HepG2 (cell line): ENCODE results near the gene PCBP4. TPM values are rescaled to one million over a fixed set of nuclear protein-coding genes. Genes with fewer than 3 reads are reported as not detected.

Experiments
- DNMT3B ChIP-seq: conservative IDR thresholded peaks from 2 replicates; pipeline ENCODE4 v1.6.1; 2016; ENCODE audit warnings: missing biosample characterization, control low read depth
- KAT8 ChIP-seq: IDR thresholded peaks from 2 replicates; pipeline ENCODE4 v1.6.1; 2016; ENCODE audit warnings: missing genetic modification reagents, missing compliant biosample characterization
- MIXL1 ChIP-seq: IDR thresholded peaks from 2 replicates; pipeline ENCODE4 v1.6.1; 2016
- NCOR1 ChIP-seq: fragments of 200-600 bp; sonication (generic); IDR thresholded peaks from 2 replicates; pipeline ENCODE4 v1.7.0; 2017; ENCODE audit warnings: antibody characterized with exemption, low read length, borderline replicate concordance
- NFATC3 ChIP-seq: sonication (generic); formaldehyde crosslinking; IDR thresholded peaks from 2 replicates; pipeline ENCODE4 v1.5.1; 2020; ENCODE audit warnings: mild to moderate bottlenecking, missing genetic modification reagents
- NKX3-1 ChIP-seq: sonication (generic); formaldehyde crosslinking; IDR thresholded peaks from 2 replicates; pipeline ENCODE4 v1.5.0; 2020; ENCODE audit warnings: missing genetic modification reagents
- NR2F2 ChIP-seq: IDR thresholded peaks from 2 replicates; pipeline ENCODE4 v1.6.1; 2012; ENCODE audit warnings: low read depth, inconsistent platforms, borderline replicate concordance
- NR3C1 ChIP-seq: sonication (generic); formaldehyde crosslinking; IDR thresholded peaks from 2 replicates; pipeline ENCODE4 v1.4.0; 2020; ENCODE audit warnings: missing genetic modification reagents
- SMAD1 ChIP-seq: sonication (generic); formaldehyde crosslinking; IDR thresholded peaks from 2 replicates; pipeline ENCODE4 v1.4.0; 2020; ENCODE audit warnings: missing genetic modification reagents, low read depth, mild to moderate bottlenecking, borderline replicate concordance
- SNAPC2 ChIP-seq: sonication (generic); formaldehyde crosslinking; IDR thresholded peaks from 2 replicates; pipeline ENCODE4 v1.8.1; 2022; ENCODE audit warnings: mild to moderate bottlenecking, missing genetic modification reagents
- ZKSCAN8 ChIP-seq: IDR thresholded peaks from 2 replicates; pipeline ENCODE4 v1.6.1; 2016; ENCODE audit warnings: borderline replicate concordance, missing genetic modification reagents, missing compliant biosample characterization
- ZNF382 ChIP-seq: sonication (generic); formaldehyde crosslinking; IDR thresholded peaks from 2 replicates; pipeline ENCODE4 v1.5.0; 2020; ENCODE audit warnings: missing genetic modification reagents, mild to moderate bottlenecking, borderline replicate concordance
- ZNF468 ChIP-seq: sonication (generic); formaldehyde crosslinking; IDR thresholded peaks from 2 replicates; pipeline ENCODE4 v1.8.0; 2022; ENCODE audit warnings: mild to moderate bottlenecking, moderate library complexity, missing genetic modification reagents
- ZNF496 ChIP-seq: sonication (generic); formaldehyde crosslinking; IDR thresholded peaks from 2 replicates; pipeline ENCODE4 v1.8.1; 2023; ENCODE audit warnings: mild to moderate bottlenecking, moderate library complexity, missing genetic modification reagents; ENCODE audit not compliant: insufficient replicate concordance
- ZNF605 ChIP-seq: sonication (generic); formaldehyde crosslinking; IDR thresholded peaks from 2 replicates; pipeline ENCODE4 v1.8.0; 2022; ENCODE audit warnings: mild to moderate bottlenecking, missing genetic modification reagents
- polyA plus RNA-seq, 8 experiments: library from polyadenylated mRNA; depleted of rRNA in 3 of 8; stranded (reverse) in 7 of 8; unstranded in 1 of 8; fragments of >200 nt; fragmentation: Illumina TruSeq in 4 of 8; extraction: Trizol in 4 of 8; gene quantifications; 2 replicates each; pipeline versions ENCODE4 v1.2.1 to v1.2.3, GENCODE V29; 2011 to 2016; ENCODE audit warnings: low read depth in 4 of 8, missing spikeins in 1 of 8, mixed read lengths in 1 of 8; ENCODE audit not compliant: insufficient read depth in 1 of 8
- total RNA-seq, 5 experiments: library from RNA; depleted of rRNA; stranded (reverse); fragments of >200 nt; fragmentation: Illumina TruSeq; extraction: Trizol; gene quantifications; 2 replicates each; pipeline ENCODE4 v1.2.3, GENCODE V29; 2016; ENCODE audit warnings: low read depth in 1 of 5
- TF ChIP-seq, protein P1 (sequence below): sonication (generic); formaldehyde crosslinking; IDR thresholded peaks from 2 replicates; pipeline ENCODE4 v1.5.1; 2020; ENCODE audit warnings: missing genetic modification reagents, mild to moderate bottlenecking, borderline replicate concordance
- TF ChIP-seq, protein P2 (sequence below): sonication (generic); formaldehyde crosslinking; conservative IDR thresholded peaks from 2 replicates; pipeline ENCODE4 v1.4.0; 2020; ENCODE audit warnings: missing genetic modification reagents
- TF ChIP-seq, protein P3 (sequence below): sonication (generic); formaldehyde crosslinking; IDR thresholded peaks from 2 replicates; pipeline ENCODE4 v1.4.0; 2020; ENCODE audit warnings: missing genetic modification reagents
- TF ChIP-seq, protein P4 (sequence below), 2 experiments: sonication (generic) in 1 of 2; formaldehyde crosslinking in 1 of 2; IDR thresholded peaks; 2 replicates each; pipeline versions ENCODE4 v1.6.1 to v1.9.0; 2014 to 2022; ENCODE audit warnings: antibody characterized with exemption in 1 of 2, borderline replicate concordance in 1 of 2, inconsistent platforms in 1 of 2, low read depth in 1 of 2, missing genetic modification reagents in 1 of 2

Gene PCBP4
- total and polyA plus RNA-seq, 2 of the 13 experiments (the other 11 are each of a cell fraction or from before 2014, with no cell fraction given), result 36.8 to 51.3 TPM

DNA sequence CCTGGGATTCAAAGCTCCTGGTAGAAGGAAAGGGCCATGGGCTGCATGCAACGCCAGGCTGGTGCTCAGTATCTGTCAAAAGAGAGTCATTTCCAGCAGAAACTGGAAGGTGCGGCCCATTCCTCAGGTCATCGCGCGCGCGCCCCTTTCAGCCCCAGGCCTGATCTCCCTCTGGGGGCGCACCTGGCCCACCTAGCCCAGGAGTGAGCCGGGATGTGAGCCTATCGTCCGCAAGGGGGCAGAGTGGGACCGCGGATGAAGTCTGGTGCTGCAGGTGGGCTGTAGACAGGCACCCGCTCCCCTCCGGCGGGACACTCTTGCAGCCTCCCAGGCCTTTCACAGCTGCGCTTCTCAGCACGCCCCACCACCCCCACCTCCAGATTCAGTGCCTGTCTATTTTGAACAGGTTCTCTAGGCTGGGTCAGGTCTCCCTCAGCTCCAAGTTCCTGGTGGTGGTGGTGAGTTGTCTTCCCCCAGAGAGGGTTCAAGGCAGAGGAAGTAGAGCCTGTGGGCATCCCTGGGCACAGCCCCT is 34.3 kb upstream of the PCBP4 start (continued):
- TF ChIP-seq, protein P1, sequence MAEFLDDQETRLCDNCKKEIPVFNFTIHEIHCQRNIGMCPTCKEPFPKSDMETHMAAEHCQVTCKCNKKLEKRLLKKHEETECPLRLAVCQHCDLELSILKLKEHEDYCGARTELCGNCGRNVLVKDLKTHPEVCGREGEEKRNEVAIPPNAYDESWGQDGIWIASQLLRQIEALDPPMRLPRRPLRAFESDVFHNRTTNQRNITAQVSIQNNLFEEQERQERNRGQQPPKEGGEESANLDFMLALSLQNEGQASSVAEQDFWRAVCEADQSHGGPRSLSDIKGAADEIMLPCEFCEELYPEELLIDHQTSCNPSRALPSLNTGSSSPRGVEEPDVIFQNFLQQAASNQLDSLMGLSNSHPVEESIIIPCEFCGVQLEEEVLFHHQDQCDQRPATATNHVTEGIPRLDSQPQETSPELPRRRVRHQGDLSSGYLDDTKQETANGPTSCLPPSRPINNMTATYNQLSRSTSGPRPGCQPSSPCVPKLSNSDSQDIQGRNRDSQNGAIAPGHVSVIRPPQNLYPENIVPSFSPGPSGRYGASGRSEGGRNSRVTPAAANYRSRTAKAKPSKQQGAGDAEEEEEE, result no peak
- TF ChIP-seq, protein P2, sequence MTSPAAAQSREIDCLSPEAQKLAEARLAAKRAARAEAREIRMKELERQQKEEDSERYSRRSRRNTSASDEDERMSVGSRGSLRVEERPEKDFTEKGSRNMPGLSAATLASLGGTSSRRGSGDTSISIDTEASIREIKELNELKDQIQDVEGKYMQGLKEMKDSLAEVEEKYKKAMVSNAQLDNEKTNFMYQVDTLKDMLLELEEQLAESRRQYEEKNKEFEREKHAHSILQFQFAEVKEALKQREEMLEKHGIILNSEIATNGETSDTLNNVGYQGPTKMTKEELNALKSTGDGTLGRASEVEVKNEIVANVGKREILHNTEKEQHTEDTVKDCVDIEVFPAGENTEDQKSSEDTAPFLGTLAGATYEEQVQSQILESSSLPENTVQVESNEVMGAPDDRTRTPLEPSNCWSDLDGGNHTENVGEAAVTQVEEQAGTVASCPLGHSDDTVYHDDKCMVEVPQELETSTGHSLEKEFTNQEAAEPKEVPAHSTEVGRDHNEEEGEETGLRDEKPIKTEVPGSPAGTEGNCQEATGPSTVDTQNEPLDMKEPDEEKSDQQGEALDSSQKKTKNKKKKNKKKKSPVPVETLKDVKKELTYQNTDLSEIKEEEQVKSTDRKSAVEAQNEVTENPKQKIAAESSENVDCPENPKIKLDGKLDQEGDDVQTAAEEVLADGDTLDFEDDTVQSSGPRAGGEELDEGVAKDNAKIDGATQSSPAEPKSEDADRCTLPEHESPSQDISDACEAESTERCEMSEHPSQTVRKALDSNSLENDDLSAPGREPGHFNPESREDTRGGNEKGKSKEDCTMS (CRISPR knock-in tag), result no peak
- TF ChIP-seq KAT8 (0 out of 2 replicates have a peak, but pooled peaks have one; percentile 33), ZNF468 (no peak), SMAD1 (CRISPR knock-in tag) (no peak), SNAPC2 (no peak), DNMT3B (CRISPR knock-in tag) (no peak), NFATC3 (no peak), NR3C1 (no peak), ZNF382 (CRISPR knock-in tag) (no peak), NR2F2 (no peak), ZNF605 (CRISPR knock-in tag) (no peak), ZKSCAN8 (CRISPR knock-in tag) (no peak), NCOR1 (no peak), NKX3-1 (CRISPR knock-in tag) (no peak), ZNF496 (CRISPR knock-in tag) (no peak), MIXL1 (CRISPR knock-in tag) (no peak)
- TF ChIP-seq, protein P3, sequence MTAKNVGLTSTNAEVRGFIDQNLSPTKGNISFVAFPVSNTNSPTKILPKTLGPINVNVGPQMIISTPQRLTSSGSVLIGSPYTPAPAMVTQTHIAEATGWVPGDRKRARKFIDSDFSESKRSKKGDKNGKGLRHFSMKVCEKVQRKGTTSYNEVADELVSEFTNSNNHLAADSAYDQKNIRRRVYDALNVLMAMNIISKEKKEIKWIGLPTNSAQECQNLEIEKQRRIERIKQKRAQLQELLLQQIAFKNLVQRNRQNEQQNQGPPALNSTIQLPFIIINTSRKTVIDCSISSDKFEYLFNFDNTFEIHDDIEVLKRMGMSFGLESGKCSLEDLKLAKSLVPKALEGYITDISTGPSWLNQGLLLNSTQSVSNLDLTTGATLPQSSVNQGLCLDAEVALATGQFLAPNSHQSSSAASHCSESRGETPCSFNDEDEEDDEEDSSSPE (CRISPR knock-in tag), result peak; percentile 49
- TF ChIP-seq, protein P4, sequence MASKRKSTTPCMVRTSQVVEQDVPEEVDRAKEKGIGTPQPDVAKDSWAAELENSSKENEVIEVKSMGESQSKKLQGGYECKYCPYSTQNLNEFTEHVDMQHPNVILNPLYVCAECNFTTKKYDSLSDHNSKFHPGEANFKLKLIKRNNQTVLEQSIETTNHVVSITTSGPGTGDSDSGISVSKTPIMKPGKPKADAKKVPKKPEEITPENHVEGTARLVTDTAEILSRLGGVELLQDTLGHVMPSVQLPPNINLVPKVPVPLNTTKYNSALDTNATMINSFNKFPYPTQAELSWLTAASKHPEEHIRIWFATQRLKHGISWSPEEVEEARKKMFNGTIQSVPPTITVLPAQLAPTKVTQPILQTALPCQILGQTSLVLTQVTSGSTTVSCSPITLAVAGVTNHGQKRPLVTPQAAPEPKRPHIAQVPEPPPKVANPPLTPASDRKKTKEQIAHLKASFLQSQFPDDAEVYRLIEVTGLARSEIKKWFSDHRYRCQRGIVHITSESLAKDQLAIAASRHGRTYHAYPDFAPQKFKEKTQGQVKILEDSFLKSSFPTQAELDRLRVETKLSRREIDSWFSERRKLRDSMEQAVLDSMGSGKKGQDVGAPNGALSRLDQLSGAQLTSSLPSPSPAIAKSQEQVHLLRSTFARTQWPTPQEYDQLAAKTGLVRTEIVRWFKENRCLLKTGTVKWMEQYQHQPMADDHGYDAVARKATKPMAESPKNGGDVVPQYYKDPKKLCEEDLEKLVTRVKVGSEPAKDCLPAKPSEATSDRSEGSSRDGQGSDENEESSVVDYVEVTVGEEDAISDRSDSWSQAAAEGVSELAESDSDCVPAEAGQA (IDR thresholded peaks at IDR 0.05; ENCODE audit: low read depth), result no peak
- TF ChIP-seq, protein P4 (CRISPR knock-in tag; IDR thresholded peaks at IDR 0.05; ENCODE audit: borderline replicate concordance), result no peak
